Measurements from ENCODE around the gene SERPINB7. TPM values are rescaled to one million over a fixed set of nuclear protein-coding genes. Genes with fewer than 3 reads are reported as not detected.

SERPINB7 gene
- polyA plus RNA-seq, 1 donor from 2014 or later: not detected

DNA sequence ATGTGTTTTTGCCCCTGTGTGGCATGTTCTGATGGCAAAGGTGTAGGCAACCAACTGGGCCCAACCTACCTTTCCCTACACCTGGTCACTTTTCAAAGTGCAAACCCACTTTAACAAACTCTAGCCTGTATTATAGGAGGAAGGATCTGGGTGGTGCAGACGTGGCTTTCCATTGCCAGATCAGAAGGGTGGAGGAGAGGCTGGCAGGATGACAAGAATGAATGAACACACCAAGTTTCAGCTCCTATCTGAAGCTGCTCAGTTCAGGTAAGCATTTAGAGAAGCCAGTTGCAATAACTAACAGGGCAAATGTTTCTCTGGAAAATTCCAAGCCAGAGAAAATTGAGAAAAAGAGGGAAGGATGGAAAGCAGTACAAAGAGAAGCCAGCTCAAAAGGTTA is 707 bp upstream of the SERPINB7 start:
- Histone ChIP-seq H3K9me2 (ENCODE audit: insufficient read depth, low read length) (no peaks in the 10 kb centered on the region), H3K9ac (ENCODE audit: low read length) (no peak overlapping the region), H3K27me3 (ENCODE audit: insufficient read depth, low read depth, low read length) (no peaks in the 10 kb centered on the region), H4K20me1 (ENCODE audit: insufficient read depth) (no peaks in the 10 kb centered on the region), H3K9me3 (ENCODE audit: low read length) (no peaks in the 10 kb centered on the region), H3K4me3 (ENCODE audit: low read length) (no peak overlapping the region), H3K79me2 (replicated peaks; ENCODE audit: insufficient read depth, low read length) (no peaks in the 10 kb centered on the region), H2AFZ (ENCODE audit: low read depth, low read length) (no peak overlapping the region), H3K4me2 (ENCODE audit: low read length) (no peak overlapping the region), H3K36me3 (ENCODE audit: insufficient read depth, low read length) (no peaks in the 10 kb centered on the region), H3K27ac (ENCODE audit: low read length) (no peak overlapping the region), H3F3A (ENCODE audit: insufficient read depth, low read length, poor library complexity, severe bottlenecking) (no peaks in the 10 kb centered on the region)
- TF ChIP-seq, protein P1, sequence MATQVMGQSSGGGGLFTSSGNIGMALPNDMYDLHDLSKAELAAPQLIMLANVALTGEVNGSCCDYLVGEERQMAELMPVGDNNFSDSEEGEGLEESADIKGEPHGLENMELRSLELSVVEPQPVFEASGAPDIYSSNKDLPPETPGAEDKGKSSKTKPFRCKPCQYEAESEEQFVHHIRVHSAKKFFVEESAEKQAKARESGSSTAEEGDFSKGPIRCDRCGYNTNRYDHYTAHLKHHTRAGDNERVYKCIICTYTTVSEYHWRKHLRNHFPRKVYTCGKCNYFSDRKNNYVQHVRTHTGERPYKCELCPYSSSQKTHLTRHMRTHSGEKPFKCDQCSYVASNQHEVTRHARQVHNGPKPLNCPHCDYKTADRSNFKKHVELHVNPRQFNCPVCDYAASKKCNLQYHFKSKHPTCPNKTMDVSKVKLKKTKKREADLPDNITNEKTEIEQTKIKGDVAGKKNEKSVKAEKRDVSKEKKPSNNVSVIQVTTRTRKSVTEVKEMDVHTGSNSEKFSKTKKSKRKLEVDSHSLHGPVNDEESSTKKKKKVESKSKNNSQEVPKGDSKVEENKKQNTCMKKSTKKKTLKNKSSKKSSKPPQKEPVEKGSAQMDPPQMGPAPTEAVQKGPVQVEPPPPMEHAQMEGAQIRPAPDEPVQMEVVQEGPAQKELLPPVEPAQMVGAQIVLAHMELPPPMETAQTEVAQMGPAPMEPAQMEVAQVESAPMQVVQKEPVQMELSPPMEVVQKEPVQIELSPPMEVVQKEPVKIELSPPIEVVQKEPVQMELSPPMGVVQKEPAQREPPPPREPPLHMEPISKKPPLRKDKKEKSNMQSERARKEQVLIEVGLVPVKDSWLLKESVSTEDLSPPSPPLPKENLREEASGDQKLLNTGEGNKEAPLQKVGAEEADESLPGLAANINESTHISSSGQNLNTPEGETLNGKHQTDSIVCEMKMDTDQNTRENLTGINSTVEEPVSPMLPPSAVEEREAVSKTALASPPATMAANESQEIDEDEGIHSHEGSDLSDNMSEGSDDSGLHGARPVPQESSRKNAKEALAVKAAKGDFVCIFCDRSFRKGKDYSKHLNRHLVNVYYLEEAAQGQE (IDR thresholded peaks at IDR 0.05; ENCODE audit: borderline replicate concordance): no peak
- TF ChIP-seq MXI1 (conservative IDR thresholded peaks at IDR 0.05; ENCODE audit: poor library complexity, severe bottlenecking) (no peak), EP300 (conservative IDR thresholded peaks at IDR 0.05; ENCODE audit: poor library complexity, severe bottlenecking) (no peak), POLR2AphosphoS5 (IDR thresholded peaks at IDR 0.05) (no peak), SMC3 (conservative IDR thresholded peaks at IDR 0.05; ENCODE audit: poor library complexity) (no peak), RAD21 (conservative IDR thresholded peaks at IDR 0.05) (no peak), EZH2 (IDR thresholded peaks at IDR 0.05; ENCODE audit: borderline replicate concordance, insufficient read depth, low read length, poor library complexity, severe bottlenecking) (no peak), TAF1 (IDR thresholded peaks at IDR 0.05; ENCODE audit: low read depth) (no peak)
- TF ChIP-seq, protein P2, sequence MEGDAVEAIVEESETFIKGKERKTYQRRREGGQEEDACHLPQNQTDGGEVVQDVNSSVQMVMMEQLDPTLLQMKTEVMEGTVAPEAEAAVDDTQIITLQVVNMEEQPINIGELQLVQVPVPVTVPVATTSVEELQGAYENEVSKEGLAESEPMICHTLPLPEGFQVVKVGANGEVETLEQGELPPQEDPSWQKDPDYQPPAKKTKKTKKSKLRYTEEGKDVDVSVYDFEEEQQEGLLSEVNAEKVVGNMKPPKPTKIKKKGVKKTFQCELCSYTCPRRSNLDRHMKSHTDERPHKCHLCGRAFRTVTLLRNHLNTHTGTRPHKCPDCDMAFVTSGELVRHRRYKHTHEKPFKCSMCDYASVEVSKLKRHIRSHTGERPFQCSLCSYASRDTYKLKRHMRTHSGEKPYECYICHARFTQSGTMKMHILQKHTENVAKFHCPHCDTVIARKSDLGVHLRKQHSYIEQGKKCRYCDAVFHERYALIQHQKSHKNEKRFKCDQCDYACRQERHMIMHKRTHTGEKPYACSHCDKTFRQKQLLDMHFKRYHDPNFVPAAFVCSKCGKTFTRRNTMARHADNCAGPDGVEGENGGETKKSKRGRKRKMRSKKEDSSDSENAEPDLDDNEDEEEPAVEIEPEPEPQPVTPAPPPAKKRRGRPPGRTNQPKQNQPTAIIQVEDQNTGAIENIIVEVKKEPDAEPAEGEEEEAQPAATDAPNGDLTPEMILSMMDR (IDR thresholded peaks at IDR 0.05; ENCODE audit: poor library complexity, severe bottlenecking): no peak

DNA sequence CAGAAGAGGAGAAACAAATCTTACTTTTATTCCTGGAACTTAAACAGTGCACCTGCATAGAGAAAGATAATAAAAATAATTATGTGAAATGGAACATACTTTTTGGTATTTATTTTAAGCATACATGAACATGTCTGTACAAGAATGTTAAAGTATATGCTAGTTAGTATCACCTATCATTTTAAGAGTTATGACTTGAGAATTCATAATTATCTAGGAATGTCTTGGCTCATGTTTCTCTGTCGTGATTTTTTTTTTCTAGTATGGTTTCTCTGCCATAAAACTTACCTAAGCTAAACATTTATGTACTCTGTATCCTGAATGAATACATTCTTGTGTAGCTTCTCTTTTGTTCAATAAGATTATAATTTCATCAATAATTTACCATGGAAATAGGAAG is 4.2 kb downstream of the SERPINB7 start:
- Histone ChIP-seq H3K9ac (ENCODE audit: low read length) (no peak overlapping the region), H3K4me2 (ENCODE audit: low read length) (no peak overlapping the region), H3K9me2 (ENCODE audit: insufficient read depth, low read length) (no peaks in the 10 kb centered on the region), H3K79me2 (replicated peaks; ENCODE audit: insufficient read depth, low read length) (no peaks in the 10 kb centered on the region), H3K27ac (ENCODE audit: low read length) (no peak overlapping the region), H3K9me3 (ENCODE audit: low read length) (no peaks in the 10 kb centered on the region), H2AFZ (ENCODE audit: low read depth, low read length) (no peak overlapping the region), H3K4me3 (ENCODE audit: low read length) (no peak overlapping the region), H3K27me3 (ENCODE audit: insufficient read depth, low read depth, low read length) (no peaks in the 10 kb centered on the region), H3F3A (ENCODE audit: insufficient read depth, low read length, poor library complexity, severe bottlenecking) (no peaks in the 10 kb centered on the region), H3K36me3 (ENCODE audit: insufficient read depth, low read length) (no peaks in the 10 kb centered on the region), H4K20me1 (ENCODE audit: insufficient read depth) (no peaks in the 10 kb centered on the region)
- TF ChIP-seq, protein P2 (IDR thresholded peaks at IDR 0.05; ENCODE audit: poor library complexity, severe bottlenecking): no peak
- TF ChIP-seq EZH2 (IDR thresholded peaks at IDR 0.05; ENCODE audit: borderline replicate concordance, insufficient read depth, low read length, poor library complexity, severe bottlenecking) (no peak), SMC3 (conservative IDR thresholded peaks at IDR 0.05; ENCODE audit: poor library complexity) (no peak), MXI1 (conservative IDR thresholded peaks at IDR 0.05; ENCODE audit: poor library complexity, severe bottlenecking) (no peak), EP300 (conservative IDR thresholded peaks at IDR 0.05; ENCODE audit: poor library complexity, severe bottlenecking) (no peak), TAF1 (IDR thresholded peaks at IDR 0.05; ENCODE audit: low read depth) (no peak), POLR2AphosphoS5 (IDR thresholded peaks at IDR 0.05) (no peak), RAD21 (conservative IDR thresholded peaks at IDR 0.05) (no peak)
- TF ChIP-seq, protein P1 (IDR thresholded peaks at IDR 0.05; ENCODE audit: borderline replicate concordance): no peak
